ENCODE data around the gene LYL1.
A peak's percentile ranks its signal among the peaks of the same experiment; 100 is the strongest.

The LYL1 gene

GRCh38 chr19:13094771-13095392 lies 7.8 kb downstream of the LYL1 start:
- Histone ChIP-seq H3K27me3 (ENCODE audit: low read depth, low read length) (no peaks in the 10 kb centered on the region), H3K36me3 (ENCODE audit: control insufficient read depth in 1 of 2, insufficient read depth in 2 of 2, low read length in 2 of 2) (peaks cover 0 to 4% of the 10 kb centered on the region in 2 donors), H3K4me1 (ENCODE audit: control insufficient read depth in 1 of 2, insufficient read depth in 2 of 2, low read length in 2 of 2) (peaks cover 5 to 68% of the 10 kb centered on the region in 2 donors), H3K4me3 (ENCODE audit: low read depth in 1 of 2, low read length in 2 of 2) (peak overlapping the region in 1 of 2 donors; percentile 31), H3K27ac (ENCODE audit: low read length) (no peak overlapping the region), H3K9me3 (ENCODE audit: control insufficient read depth in 1 of 2, low read length in 2 of 2) (no peaks in the 10 kb centered on the region)

- H3K27ac ChIP-seq (ENCODE audit: low read length), result peak overlapping the region; percentile 23
- peaks cover 0 to 8% of the 10 kb centered on the region in 2 donors for H3K36me3 ChIP-seq (ENCODE audit: control insufficient read depth in 1 of 2, insufficient read depth in 2 of 2, low read length in 2 of 2)
- no peaks in the 10 kb centered on the region for H3K9me3 ChIP-seq (ENCODE audit: control insufficient read depth in 1 of 2, low read length in 2 of 2)
- peaks cover 5 to 72% of the 10 kb centered on the region in 2 donors for H3K4me1 ChIP-seq (ENCODE audit: control insufficient read depth in 1 of 2, insufficient read depth in 2 of 2, low read length in 2 of 2)
- H3K27me3 ChIP-seq (ENCODE audit: low read depth, low read length), result no peaks in the 10 kb centered on the region
- no peak overlapping the region for H3K4me3 ChIP-seq (ENCODE audit: low read depth in 1 of 2, low read length in 2 of 2)
These were observed 8.6 kb downstream of the LYL1 start for GRCh38 chr19:13094106-13094504.

GRCh38 chr19:13093407-13094105 lies 9.1 kb downstream of the LYL1 start:
- Histone ChIP-seq H3K4me3 (ENCODE audit: low read depth in 1 of 2, low read length in 2 of 2) (no peak overlapping the region), H3K9me3 (ENCODE audit: control insufficient read depth in 1 of 2, low read length in 2 of 2) (no peaks in the 10 kb centered on the region), H3K36me3 (ENCODE audit: control insufficient read depth in 1 of 2, insufficient read depth in 2 of 2, low read length in 2 of 2) (peaks cover 0 to 8% of the 10 kb centered on the region in 2 donors), H3K27ac (ENCODE audit: low read length) (peak overlapping the region; percentile 23), H3K4me1 (ENCODE audit: control insufficient read depth in 1 of 2, insufficient read depth in 2 of 2, low read length in 2 of 2) (peaks cover 5 to 66% of the 10 kb centered on the region in 2 donors), H3K27me3 (ENCODE audit: low read depth, low read length) (no peaks in the 10 kb centered on the region)

- Histone ChIP-seq H3K4me1 (ENCODE audit: control insufficient read depth in 1 of 2, insufficient read depth in 2 of 2, low read length in 2 of 2) (peaks cover 5 to 63% of the 10 kb centered on the region in 2 donors), H3K36me3 (ENCODE audit: control insufficient read depth in 1 of 2, insufficient read depth in 2 of 2, low read length in 2 of 2) (peaks cover 0 to 8% of the 10 kb centered on the region in 2 donors), H3K4me3 (ENCODE audit: low read depth in 1 of 2, low read length in 2 of 2) (no peak overlapping the region), H3K27ac (ENCODE audit: low read length) (peak overlapping the region; percentile 23), H3K9me3 (ENCODE audit: control insufficient read depth in 1 of 2, low read length in 2 of 2) (no peaks in the 10 kb centered on the region), H3K27me3 (ENCODE audit: low read depth, low read length) (no peaks in the 10 kb centered on the region)
These were observed 9.9 kb downstream of the LYL1 start for GRCh38 chr19:13092606-13093235.

- Histone ChIP-seq H3K4me3 (ENCODE audit: low read depth in 1 of 2, low read length in 2 of 2) (peak overlapping the region in 1 of 2 donors; percentile 11), H3K27ac (ENCODE audit: low read length) (peak overlapping the region; percentile 23), H3K27me3 (ENCODE audit: low read depth, low read length) (no peaks in the 10 kb centered on the region), H3K9me3 (ENCODE audit: control insufficient read depth in 1 of 2, low read length in 2 of 2) (no peaks in the 10 kb centered on the region), H3K4me1 (ENCODE audit: control insufficient read depth in 1 of 2, insufficient read depth in 2 of 2, low read length in 2 of 2) (peaks cover 5 to 62% of the 10 kb centered on the region in 2 donors), H3K36me3 (ENCODE audit: control insufficient read depth in 1 of 2, insufficient read depth in 2 of 2, low read length in 2 of 2) (peaks cover 2 to 8% of the 10 kb centered on the region in 2 donors)
These were observed 10.5 kb downstream of the LYL1 start for GRCh38 chr19:13092158-13092543.

- Histone ChIP-seq H3K4me1 (ENCODE audit: control insufficient read depth in 1 of 2, insufficient read depth in 2 of 2, low read length in 2 of 2) (peaks cover 5 to 62% of the 10 kb centered on the region in 2 donors), H3K27me3 (ENCODE audit: low read depth, low read length) (no peaks in the 10 kb centered on the region), H3K27ac (ENCODE audit: low read length) (no peak overlapping the region), H3K4me3 (ENCODE audit: low read depth in 1 of 2, low read length in 2 of 2) (peak overlapping the region in 1 of 2 donors; percentile 11), H3K36me3 (ENCODE audit: control insufficient read depth in 1 of 2, insufficient read depth in 2 of 2, low read length in 2 of 2) (peaks cover 8% of the 10 kb centered on the region in 2 donors), H3K9me3 (ENCODE audit: control insufficient read depth in 1 of 2, low read length in 2 of 2) (no peaks in the 10 kb centered on the region)
These were observed 11.1 kb downstream of the LYL1 start for GRCh38 chr19:13091400-13092157.

GRCh38 chr19:13090511-13091231 lies 12.0 kb downstream of the LYL1 start:
- H3K4me1 ChIP-seq (ENCODE audit: control insufficient read depth in 1 of 2, insufficient read depth in 2 of 2, low read length in 2 of 2), result peaks cover 7 to 66% of the 10 kb centered on the region in 2 donors
- H3K9me3 ChIP-seq (ENCODE audit: control insufficient read depth in 1 of 2, low read length in 2 of 2), result no peaks in the 10 kb centered on the region
- no peaks in the 10 kb centered on the region for H3K27me3 ChIP-seq (ENCODE audit: low read depth, low read length)
- H3K4me3 ChIP-seq (ENCODE audit: low read depth in 1 of 2, low read length in 2 of 2), result no peak overlapping the region
- H3K36me3 ChIP-seq (ENCODE audit: control insufficient read depth in 1 of 2, insufficient read depth in 2 of 2, low read length in 2 of 2), result peaks cover 8 to 9% of the 10 kb centered on the region in 2 donors
- no peak overlapping the region for H3K27ac ChIP-seq (ENCODE audit: low read length)

GRCh38 chr19:13089857-13090507 lies 12.7 kb downstream of the LYL1 start:
- Histone ChIP-seq H3K9me3 (ENCODE audit: control insufficient read depth in 1 of 2, low read length in 2 of 2) (no peaks in the 10 kb centered on the region), H3K27me3 (ENCODE audit: low read depth, low read length) (no peaks in the 10 kb centered on the region), H3K27ac (ENCODE audit: low read length) (no peak overlapping the region), H3K4me3 (ENCODE audit: low read depth in 1 of 2, low read length in 2 of 2) (no peak overlapping the region), H3K4me1 (ENCODE audit: control insufficient read depth in 1 of 2, insufficient read depth in 2 of 2, low read length in 2 of 2) (peaks cover 11 to 66% of the 10 kb centered on the region in 2 donors), H3K36me3 (ENCODE audit: control insufficient read depth in 1 of 2, insufficient read depth in 2 of 2, low read length in 2 of 2) (peaks cover 5 to 9% of the 10 kb centered on the region in 2 donors)

- H3K9me3 ChIP-seq (ENCODE audit: control insufficient read depth in 1 of 2, low read length in 2 of 2), result no peaks in the 10 kb centered on the region
- no peaks in the 10 kb centered on the region for H3K27me3 ChIP-seq (ENCODE audit: low read depth, low read length)
- peaks cover 11 to 59% of the 10 kb centered on the region in 2 donors for H3K4me1 ChIP-seq (ENCODE audit: control insufficient read depth in 1 of 2, insufficient read depth in 2 of 2, low read length in 2 of 2)
- no peak overlapping the region for H3K4me3 ChIP-seq (ENCODE audit: low read depth in 1 of 2, low read length in 2 of 2)
- H3K27ac ChIP-seq (ENCODE audit: low read length), result no peak overlapping the region
- peaks cover 7 to 9% of the 10 kb centered on the region in 2 donors for H3K36me3 ChIP-seq (ENCODE audit: control insufficient read depth in 1 of 2, insufficient read depth in 2 of 2, low read length in 2 of 2)
These were observed 13.4 kb downstream of the LYL1 start for GRCh38 chr19:13089139-13089856.

All from muscle layer of duodenum (tissue), 2 donors.